NOMO-1 treated with dmso at 0.1 percent for 144 hours (cell line): ENCODE measurements around the gene CHKB.
"Not testable (repeated sequence)": the region's sequence is repeated elsewhere in the genome, so short reads cannot be mapped to it uniquely, and the experiment has no call there.

Experiments
- DNase-seq: peaks from one replicate; lab custom pipeline; 2025; ENCODE audit not compliant: unreplicated experiment; lab: John Stamatoyannopoulos, UW

The CHKB gene, protein sequence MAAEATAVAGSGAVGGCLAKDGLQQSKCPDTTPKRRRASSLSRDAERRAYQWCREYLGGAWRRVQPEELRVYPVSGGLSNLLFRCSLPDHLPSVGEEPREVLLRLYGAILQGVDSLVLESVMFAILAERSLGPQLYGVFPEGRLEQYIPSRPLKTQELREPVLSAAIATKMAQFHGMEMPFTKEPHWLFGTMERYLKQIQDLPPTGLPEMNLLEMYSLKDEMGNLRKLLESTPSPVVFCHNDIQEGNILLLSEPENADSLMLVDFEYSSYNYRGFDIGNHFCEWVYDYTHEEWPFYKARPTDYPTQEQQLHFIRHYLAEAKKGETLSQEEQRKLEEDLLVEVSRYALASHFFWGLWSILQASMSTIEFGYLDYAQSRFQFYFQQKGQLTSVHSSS

DNA sequence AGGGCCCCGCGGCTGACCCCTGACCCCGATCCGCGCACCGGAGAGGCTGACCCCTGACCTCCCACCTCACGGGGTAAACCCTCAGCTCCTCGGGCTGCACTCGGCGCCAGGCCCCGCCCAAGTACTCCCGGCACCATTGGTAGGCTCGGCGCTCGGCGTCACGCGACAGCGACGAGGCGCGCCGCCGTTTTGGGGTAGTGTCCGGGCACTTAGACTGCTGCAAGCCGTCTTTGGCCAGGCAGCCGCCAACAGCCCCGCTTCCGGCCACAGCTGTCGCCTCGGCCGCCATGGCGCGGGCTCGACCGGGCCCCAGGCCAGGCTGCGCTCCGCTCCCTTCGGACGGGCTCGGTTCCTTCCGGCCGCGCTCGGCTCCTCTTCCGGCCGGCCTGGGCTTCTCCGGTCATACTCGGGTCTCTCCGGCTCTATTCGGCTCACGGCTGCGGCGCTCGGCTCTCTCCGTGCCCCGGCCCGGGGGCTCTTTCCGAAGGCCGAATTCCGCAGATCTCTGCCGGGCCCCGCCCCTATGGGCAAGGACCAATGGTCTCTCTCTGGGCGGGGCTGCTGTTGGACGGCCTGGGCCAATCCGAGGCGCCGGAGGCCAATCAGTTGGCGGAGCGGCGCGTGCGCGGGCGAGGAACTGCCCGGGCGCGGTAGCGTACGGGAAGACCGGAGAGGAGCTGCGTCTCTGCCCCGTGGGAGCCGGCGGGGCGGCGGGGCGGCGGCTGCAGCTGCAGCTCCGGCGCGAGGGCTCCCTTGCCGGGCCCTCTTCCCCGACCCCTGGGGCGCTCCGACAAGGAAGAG is at the start of gene CHKB:
Gene CHKB (minus strand): TSS at position 357 of the 801 bp plus-strand sequence. CDS start 68 bp downstream, at position 289.
- peak; percentile 99 for DNase-seq

DNA sequence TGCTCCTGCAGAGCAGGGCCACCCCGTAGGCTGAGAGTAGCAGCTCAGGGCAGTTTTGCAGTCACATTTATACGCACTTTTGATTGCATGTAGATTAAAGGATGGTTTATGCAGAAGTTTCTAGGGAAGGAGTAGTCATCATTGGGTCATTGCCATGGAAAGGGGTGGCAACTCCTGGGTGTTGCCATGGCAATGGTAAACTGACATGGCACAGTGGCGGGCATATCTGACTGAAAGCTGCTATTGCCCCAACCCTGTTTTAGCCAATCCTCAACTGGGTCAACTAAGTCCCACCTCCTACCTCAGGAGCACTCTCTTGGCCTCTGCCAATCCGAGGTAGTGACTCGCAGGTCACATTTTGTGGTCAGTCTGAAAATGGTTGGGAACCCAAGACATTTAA is 47.7 kb upstream of the CHKB start:
- DNase-seq: no peak

DNA sequence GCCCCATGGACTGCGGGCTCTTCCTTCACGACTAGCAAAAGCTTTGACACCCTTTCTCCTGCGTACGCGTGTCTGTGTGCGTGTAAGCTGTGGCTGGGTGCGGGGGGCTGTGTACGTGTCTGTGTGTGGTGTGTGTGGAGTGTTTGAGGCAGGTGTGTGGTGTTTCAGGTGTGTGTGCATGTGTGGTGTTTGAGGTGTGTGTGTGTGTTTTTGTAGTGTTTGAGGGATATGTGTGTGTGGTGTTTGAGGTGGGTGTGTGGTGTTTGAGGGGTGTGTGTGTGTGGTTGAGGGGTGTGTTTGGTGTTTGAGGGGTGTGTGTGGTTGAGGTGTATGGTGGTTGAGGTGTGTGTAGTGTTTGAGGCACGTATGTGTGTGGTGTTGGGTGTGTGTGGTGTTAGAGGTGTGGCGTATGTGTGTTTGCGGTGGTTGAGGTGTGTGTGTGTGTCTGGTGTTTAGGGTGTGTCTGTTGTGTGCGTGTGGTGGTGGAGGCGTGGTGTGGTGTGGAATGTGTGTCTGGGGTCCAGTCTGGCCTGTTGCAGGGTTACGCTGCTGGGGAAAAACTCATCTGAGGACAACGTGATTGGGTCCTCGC is 46.0 kb upstream of the CHKB start:
- no peak for DNase-seq

DNA sequence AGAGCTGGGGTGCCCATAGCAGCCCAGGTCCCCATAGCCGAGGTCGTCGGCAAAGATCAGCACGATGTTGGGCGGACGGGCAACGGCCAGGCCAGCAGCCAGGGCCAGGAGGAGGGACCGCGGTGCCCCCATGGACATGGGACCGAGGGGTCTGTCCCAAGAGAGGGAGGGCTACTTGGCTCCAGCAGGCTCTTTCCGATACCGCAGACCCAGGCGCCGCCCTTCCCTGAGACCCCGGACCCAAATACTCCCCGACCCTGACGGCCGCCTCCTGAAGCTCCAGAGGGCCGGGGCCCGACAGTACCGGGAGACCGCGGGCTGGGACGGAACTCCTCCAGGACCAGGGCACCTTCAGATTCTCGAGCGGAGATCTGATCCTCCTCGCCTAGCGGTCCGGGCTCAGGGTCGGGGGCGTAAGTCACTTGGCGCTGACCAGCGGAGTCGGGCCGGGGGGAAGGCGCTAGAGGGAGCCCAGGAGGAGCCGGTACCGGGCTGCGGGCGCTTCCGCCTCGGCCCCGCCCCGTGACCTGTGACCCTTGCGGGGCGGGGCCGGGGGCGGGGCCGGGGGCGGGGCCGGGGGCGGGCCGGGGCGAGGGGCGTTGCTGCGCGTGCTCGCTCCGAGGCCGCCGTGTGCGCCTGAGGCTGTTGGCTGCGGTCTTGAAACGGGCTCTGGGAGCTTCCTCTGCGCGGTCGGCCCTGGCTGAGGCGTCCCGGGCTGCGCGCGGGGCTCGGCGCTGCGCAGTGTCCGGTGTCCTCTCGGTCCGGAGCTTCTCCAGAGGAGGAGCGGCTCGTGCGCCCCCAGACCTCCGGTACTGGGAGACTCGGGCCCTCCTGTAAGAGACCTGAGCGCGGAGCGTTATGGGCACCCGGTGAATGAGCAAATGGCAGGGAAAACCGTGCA is 45.2 kb upstream of the CHKB start, which contains the start of gene ARSA:
Gene ARSA (minus strand): TSS at position 511 of the 901 bp plus-strand sequence. CDS start 373 bp downstream, at position 138.
- peak; percentile 74 for DNase-seq

DNA sequence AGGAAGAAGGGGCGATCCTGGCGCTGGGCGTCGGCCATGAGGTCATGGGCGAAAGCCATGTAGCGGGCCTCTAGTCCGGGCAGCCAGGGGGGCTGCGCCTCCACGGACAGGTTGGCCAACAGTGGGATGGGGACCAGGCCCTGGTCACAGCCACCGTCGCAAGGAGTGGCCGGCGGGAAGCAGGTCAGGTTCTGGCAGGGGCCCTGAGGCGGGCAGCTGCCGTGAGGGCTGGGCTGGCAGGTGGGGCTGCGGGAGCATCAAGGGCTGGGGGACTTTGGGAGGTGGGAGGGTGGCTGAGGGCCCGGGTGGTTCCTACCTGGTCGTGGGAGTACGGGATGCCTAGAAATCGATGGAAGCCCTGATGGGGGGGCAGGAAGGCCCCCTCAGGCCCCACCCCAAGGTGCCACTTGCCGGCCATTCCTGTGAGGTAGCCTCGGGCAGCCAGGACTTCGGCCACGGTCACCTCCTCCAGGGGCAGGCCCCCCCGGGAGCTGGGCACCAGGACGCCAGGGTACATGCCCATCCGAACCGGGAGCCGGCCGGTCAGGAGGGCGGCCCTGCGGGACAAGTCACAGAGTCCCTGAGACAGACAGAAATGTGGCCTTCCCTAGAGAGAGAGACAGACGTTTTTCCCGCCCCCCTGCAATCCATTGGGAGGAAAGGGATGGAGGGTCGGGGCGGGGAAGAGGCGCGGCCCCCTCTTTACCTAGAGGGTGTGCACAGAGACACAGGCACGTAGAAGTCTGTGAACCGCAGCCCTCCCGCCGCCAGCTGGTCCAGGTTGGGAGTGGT is 44.4 kb upstream of the CHKB start:
- DNase-seq: no peak

DNA sequence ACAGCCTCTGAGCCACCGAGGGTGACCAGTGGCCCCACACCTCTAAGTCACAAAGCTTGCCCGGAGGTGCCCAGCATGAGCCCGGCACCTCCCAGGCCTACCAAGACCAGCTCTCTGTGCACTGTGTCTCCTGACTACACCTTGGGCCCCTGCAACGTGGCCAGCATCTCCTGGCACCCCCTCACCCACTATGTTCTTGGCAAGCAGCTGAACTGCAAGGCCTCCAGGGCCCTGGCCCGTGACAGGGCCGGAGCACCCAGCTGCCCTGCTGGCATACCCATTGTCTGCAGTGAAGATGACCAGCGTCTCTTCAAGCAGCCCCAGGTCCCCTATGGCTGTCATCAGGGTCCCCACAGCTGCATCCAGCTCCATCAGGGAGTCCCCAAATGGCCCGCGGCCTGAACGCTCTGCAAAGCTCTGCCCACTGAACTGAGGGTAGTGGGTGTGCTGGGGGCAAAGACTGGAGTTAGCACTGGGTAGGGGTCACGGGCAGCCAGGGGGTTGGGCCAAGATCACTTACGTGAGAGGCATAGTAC is 43.7 kb upstream of the CHKB start:
- no peak for DNase-seq

DNA sequence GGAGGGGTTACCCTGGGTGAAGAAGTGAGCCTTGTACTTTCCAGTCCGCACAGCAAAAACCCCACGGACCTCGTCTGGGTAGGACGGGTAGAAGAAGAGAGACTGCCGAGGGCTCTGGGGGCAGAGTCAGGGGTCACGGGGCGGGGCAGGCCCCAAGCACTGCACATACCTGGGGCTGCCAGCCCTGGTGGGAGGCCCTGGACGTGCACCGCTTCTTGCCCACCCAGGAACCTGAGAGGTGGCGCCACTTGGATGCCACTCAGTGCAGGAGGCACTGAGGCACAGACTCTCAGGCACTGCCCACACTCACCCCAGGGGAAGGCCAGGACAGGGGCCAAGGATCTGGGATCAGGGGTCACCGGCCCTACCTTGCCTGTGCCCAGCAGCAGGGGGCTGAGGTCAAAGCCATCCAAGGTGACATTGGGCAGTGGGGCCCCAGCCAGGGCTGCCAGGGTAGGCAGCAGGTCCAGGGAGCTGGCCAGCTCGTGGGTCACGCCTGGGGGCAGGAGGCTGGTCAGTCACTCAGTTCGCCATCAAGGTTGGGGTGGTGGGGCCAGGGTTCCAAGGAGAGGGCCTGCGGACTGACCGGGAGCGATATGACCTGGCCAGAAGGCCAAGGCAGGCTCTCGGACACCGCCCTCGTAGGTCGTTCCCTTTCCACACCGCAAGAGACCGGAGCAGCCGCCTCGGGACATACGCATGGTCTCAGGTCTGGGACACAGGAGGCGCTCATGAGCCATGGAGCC is 43.1 kb upstream of the CHKB start:
- no peak for DNase-seq

DNA sequence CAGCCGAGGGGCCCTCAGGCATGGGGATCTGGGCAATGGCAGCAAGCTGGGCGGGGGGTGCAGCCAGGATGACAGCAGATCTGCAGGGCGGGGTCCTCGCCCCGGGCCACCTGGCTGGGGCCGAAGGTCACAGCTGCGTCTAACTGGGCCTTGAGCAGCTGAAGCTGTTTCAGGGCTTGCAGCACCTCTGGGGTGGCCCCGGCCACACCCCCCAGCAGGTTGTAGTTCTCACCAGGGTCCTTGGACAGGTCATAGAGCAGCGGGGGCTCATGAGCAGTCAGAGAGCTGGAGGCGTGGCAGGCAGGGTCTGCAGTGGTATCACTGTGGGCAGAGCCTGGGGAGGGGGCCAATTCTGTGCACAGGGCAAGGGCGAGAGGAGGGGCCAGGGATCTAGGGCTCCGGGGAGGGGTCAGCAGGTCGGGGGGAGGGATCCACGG is 42.5 kb upstream of the CHKB start:
- no peak for DNase-seq

DNA sequence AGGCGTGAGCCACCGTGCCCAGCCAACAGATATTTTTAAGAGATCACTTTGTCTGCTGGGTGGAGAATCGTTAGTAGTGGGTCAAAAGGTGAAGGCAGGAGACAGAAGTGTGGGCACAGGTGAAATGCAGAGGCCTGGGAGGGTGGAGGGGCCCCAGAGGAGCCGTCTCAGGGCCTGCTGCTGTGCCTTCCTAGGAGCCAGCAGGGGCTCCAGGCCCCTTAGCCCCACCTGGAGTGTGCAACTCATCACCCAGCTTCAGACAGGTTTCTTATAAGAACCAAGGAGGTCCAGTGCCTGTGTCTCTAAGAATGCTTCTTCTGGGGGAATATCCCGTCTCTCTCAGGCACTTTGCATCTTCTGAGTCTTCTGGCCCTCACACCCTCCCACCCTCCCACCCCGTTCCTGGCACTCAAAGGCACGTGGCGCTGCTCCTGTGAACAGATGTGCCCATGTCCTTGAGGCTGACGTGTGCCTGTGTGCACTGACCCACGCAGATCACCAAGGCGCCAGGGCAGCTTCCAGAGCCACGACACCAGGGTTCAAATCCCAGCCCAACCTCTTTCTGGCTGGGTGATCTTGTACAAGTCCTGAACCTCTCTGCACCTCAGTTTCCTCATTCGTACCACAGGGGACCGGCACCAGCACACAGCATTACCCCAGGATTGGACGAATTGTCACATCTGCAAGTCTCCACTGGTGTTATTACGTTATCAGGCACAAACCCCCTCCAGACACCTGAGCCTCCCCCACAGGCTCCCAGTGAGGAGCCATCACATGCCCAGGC is 41.9 kb upstream of the CHKB start:
- DNase-seq: no peak

DNA sequence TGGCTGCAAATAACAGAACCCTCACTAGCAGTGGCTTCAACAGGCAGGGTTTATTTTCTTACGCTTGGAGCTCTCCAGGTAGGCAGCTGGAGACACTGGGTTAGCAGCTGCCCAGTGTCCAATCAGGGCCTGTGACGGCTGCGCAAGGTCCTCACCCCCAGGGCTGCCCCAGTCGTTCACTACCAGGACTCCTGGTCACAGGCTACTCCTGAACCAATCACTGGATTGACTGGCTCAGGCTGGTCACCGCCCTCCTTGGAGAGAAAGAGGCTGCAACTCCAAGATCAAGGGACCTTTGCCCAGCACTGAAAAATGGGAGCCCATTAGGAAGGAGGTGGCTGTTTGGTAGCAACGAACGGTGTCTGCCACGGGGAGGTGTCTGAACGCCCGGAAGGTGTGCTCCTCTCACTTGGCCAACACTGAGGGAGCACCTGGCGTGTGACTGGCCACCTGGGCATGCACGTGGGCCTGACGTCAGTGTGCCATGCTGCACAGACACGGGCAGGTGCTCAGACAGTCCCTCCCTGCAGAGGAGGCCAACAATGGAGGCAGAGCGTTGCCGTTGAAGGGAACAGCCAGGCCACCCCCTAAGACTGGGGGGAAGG is 40.2 kb upstream of the CHKB start:
- no peak for DNase-seq

DNA sequence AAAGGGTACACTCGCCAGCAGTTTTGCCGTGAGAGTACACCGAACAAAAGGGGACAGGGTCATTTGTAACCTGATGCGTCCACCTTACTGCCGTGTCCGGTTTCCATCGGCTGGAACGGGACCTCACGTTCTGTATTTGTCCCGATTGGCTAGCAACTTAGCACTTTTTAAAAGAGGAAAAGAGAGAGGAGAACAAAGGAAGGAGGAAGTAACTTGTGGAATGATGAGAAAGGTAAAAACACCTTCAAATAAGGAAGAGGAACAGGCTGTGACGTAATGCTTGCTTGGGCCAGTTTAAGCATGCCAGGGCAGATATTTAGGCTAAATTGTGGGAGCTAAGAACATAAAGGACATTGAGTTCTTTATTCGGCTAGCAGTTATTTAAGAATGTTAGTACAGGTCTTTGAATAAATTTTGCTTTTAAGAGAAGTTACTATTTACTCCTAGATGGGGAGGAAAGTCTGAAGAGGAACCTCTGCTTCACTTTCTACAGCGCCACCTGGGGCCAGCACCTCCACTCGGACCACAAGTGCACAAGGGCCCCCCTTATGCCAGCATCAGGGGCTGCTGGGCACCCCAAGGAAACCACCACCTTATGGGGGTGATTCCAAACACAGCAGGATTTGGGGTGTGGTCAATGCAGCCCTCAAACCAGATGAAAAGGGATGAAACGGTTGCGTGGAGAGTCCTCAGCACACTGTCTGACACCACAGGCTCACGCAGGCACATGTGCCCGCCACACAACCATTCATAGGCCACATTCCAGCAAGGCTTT is 39.5 kb upstream of the CHKB start:
- peak; percentile 14 for DNase-seq

DNA sequence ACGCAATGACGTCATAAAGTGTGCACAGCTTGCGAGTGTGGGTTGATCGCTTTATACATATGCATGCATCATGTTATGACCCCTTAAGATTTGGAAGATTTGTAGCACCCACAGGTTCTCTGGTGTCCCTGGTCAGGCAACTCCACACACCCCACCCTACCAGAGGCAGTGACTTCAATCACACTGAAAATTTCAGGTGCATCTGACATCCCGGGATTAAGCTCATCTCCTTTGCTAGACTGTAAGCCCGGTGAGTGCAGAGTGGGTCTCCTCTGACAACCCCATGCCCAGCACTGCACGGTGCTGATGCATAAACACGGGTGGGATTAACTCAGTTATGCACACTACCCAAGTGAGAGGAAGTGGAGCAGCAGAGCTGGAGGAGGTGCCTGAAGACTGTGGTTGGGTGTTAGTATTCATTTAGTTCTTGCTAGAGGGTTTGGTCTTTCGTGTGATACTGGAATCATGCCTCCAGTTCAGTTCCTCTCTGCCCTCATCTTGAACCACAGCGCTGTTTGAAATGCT is 38.8 kb upstream of the CHKB start:
- peak; percentile 79 for DNase-seq

DNA sequence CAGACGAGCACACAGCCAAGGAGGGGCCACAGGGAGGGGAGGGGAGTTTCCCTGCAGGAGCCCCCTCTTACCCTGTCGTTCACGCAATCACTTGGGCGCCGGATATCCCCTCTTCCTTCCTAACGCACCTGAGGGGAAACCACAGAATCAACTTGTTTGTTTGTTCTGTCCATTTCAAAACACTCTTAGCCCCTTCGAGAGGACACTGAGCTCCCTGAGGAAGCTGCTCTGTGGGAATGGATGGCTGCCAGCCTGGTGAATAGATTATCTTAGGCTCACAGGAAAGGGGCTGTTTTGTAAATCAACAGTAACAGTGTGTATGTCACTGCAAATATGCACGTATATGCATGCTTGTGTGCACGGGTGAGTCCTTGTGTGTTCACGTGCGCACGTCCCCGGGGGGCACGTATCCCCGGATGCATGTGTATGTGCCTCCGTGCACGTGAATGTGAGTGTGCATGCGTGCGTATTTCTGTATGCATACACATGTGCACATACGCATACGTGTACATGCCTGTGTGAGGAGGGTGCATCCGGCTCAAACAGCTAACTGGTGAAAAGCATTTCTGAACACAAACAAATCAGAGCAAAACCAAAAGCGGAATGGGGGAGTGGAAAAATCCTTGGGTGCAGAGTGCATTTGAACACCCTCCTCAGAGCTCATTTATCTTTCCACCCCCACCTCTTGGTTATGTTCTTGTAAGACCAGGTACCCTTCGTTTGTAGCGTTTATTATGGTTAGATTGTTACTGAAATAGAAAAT is 38.1 kb upstream of the CHKB start:
- peak; percentile 53 for DNase-seq

DNA sequence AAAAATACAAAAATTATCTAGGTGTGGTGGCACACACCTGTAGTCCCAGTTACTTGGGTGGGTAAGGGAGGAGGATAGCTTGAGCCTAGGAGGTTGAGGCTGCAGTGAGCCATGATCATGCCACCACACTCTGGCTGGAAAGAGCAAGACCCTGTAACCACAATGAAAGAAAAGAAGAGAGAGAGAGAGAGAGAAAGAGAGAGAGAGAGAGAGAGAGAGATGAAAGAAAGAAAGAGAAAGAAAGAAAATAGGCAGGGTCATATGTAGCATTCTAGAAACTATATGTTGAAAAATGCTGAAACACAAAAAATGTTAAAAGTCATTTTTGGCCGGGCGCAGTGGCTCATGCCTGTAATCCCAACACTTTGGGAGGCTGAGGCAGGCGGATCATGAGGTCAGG is 31.6 kb upstream of the CHKB start:
- DNase-seq: not testable (repeated sequence)

DNA sequence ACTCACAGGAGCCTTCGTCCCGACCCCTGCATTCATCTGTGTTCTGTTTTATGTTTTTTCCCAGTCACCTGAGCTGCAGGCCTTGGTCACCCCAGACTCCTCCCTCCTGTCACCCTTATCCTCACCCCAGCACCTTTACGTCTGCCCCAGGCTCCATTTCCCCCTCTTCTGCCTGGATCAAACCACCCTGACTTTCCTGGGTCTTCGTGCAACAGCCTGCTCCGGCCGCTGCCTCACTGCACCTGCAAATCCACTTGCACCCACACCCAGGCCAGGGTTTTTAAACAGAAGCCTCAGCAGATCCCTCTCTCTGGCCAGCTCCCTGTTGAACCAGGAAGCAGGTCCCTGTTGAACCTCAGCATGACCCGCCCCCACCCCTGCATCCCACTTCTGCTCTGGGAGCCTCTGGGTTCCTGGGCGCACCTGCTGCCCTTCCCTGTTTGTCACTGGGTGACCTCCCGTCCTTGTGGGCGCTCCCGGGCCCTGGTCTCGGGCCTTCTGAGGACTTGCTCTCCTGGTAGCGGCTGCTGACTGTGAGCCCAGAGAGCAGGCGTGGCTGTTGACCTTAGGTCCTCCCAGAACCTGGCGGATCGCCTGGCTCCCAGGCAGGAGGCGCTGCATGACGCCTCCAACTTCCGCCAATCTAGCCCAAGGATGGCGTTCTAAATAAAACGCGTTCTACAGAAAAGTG is 30.8 kb upstream of the CHKB start:
- no peak for DNase-seq
